ENCODE results near the gene HELZ2. TPM values are rescaled to one million over a fixed set of nuclear protein-coding genes. Genes with fewer than 3 reads are reported as not detected.

Gene HELZ2
- total RNA-seq, 4 donors from 2014 or later: 3.5 to 41.9 (median 22.1) TPM

- TF ChIP-seq POLR2A (IDR thresholded peaks at IDR 0.05) (no peak), CTCF (IDR thresholded peaks at IDR 0.05) (no peak)
- no peak overlapping the region for H3K27ac ChIP-seq
- no peaks in the 10 kb centered on the region for H3K4me1 ChIP-seq
- DNase-seq: no peak
- no peak overlapping the region for H3K4me3 ChIP-seq
- no peaks in the 10 kb centered on the region for H3K36me3 ChIP-seq
- H3K27me3 ChIP-seq: no peaks in the 10 kb centered on the region
- no peaks in the 10 kb centered on the region for H3K9me3 ChIP-seq
- intact Hi-C loops (cut with DNase I; ENCODE audit: low total_unique reads): no loop called here
These were observed 7.5 kb downstream of the HELZ2 start for GRCh38 chr20:63566395-63567135.

GRCh38 chr20:63565699-63566335, 8.2 kb downstream of the HELZ2 start:
- Histone ChIP-seq H3K9me3 (no peaks in the 10 kb centered on the region), H3K27ac (no peak overlapping the region), H3K4me1 (no peaks in the 10 kb centered on the region), H3K36me3 (no peaks in the 10 kb centered on the region), H3K27me3 (no peaks in the 10 kb centered on the region), H3K4me3 (no peak overlapping the region)
- intact Hi-C loops (cut with DNase I; ENCODE audit: low total_unique reads): no loop called here
- TF ChIP-seq POLR2A (IDR thresholded peaks at IDR 0.05) (no peak), CTCF (IDR thresholded peaks at IDR 0.05) (no peak)
- no peak for DNase-seq

- H3K4me1 ChIP-seq: no peaks in the 10 kb centered on the region
- no peaks in the 10 kb centered on the region for H3K27me3 ChIP-seq
- H3K27ac ChIP-seq: no peak overlapping the region
- no peak overlapping the region for H3K4me3 ChIP-seq
- no peak for DNase-seq
- TF ChIP-seq CTCF (IDR thresholded peaks at IDR 0.05) (no peak), POLR2A (IDR thresholded peaks at IDR 0.05) (no peak)
- intact Hi-C loops (cut with DNase I; ENCODE audit: low total_unique reads): no loop called here
- H3K9me3 ChIP-seq: no peaks in the 10 kb centered on the region
- no peaks in the 10 kb centered on the region for H3K36me3 ChIP-seq
These were observed 8.9 kb downstream of the HELZ2 start for GRCh38 chr20:63565021-63565698.

GRCh38 chr20:63564036-63564810, 9.8 kb downstream of the HELZ2 start:
- intact Hi-C loops (cut with DNase I; ENCODE audit: low total_unique reads): no loop called here
- no peaks in the 10 kb centered on the region for H3K9me3 ChIP-seq
- no peak overlapping the region for H3K4me3 ChIP-seq
- no peak overlapping the region for H3K27ac ChIP-seq
- DNase-seq: no peak
- no peaks in the 10 kb centered on the region for H3K4me1 ChIP-seq
- H3K27me3 ChIP-seq: no peaks in the 10 kb centered on the region
- TF ChIP-seq CTCF (IDR thresholded peaks at IDR 0.05): no peak
- TF ChIP-seq POLR2A (IDR thresholded peaks at IDR 0.05): no peak
- no peaks in the 10 kb centered on the region for H3K36me3 ChIP-seq
